Ovary (tissue), 9 donors: Measurements from ENCODE around the gene ASB10. TPM values are rescaled to one million over a fixed set of nuclear protein-coding genes. Genes with fewer than 3 reads are reported as not detected.

Experiments
- DNase-seq, 5 donors: peaks; one replicate each; pipeline ENCODE4 v3.0.0-alpha.2; 2019 to 2020
- H3K27ac ChIP-seq, 2 donors: fragments of 200-600 bp; one replicate each; pipeline versions ENCODE4 v1.5.1 to v1.8.0; 2019 to 2022
- H3K27me3 ChIP-seq: fragments of 200-600 bp; one replicate; pipeline ENCODE4 v1.8.0; 2022
- H3K36me3 ChIP-seq: fragments of 200-600 bp; sonication (generic); one replicate; pipeline ENCODE4 v1.5.1; 2019
- H3K4me1 ChIP-seq: one replicate; pipeline ENCODE4 v1.8.1; 2013; ENCODE audit warnings: mild to moderate bottlenecking, moderate library complexity; ENCODE audit not compliant: insufficient read depth
- H3K4me3 ChIP-seq: fragments of 200-600 bp; sonication (generic); one replicate; pipeline ENCODE4 v1.5.1; 2017
- H3K9me3 ChIP-seq, 2 donors: fragments of 200-600 bp in 1 of 2; sonication (generic) in 1 of 2; one replicate each; pipeline versions ENCODE4 v1.5.1 to v1.8.1; 2013 to 2019; ENCODE audit warnings: mild to moderate bottlenecking in 1 of 2, moderate library complexity in 1 of 2
- EP300 ChIP-seq: sonication (generic); formaldehyde crosslinking; IDR thresholded peaks from one replicate; pipeline ENCODE4 v1.6.1; 2017; ENCODE audit warnings: antibody characterized with exemption
- POLR2A ChIP-seq: fragments of 450-650 bp; IDR thresholded peaks from one replicate; pipeline ENCODE4 v1.6.1; 2017; ENCODE audit warnings: antibody characterized with exemption, mild to moderate bottlenecking, moderate library complexity
- WGBS, 3 donors: extraction: QIAGEN DNeasy Blood & Tissue Kit in 1 of 3; methylation state at CpG; one replicate each; pipeline versions ENCODE4 v1.1.5 to v1.1.7; 2013 to 2017; 5-methylcytosine and 5-hydroxymethylcytosine counted together
- intact Hi-C, 4 donors: fragments of 100-400 bp; cut with DNase I; formaldehyde crosslinking; loops; one replicate each; pipeline versions ENCODE4 v1.11.0 to v1.15.1; 2022 to 2023
- polyA plus RNA-seq, 2 donors: library from polyadenylated mRNA; stranded (reverse); fragments of 200-250 nt in 1 of 2; fragments of 350-450 nt in 1 of 2; fragmentation: Illumina TruSeq in 1 of 2; extraction: RNeasy Lipid Tissue Mini Kit (QIAGEN cat#74804) in 1 of 2; gene quantifications; one replicate each; pipeline ENCODE4 v1.2.3, GENCODE V29; 2013 to 2014
- total RNA-seq, 7 donors: library from RNA; depleted of rRNA in 2 of 7; stranded (reverse); fragments of >200 nt in 2 of 7; fragmentation: NEBNext Ultra II Directional in 3 of 7; extraction: Animal tissue kit (Norgen Biotek cat#: 25700) in 3 of 7; gene quantifications; one replicate each; pipeline versions ENCODE4 v1.1.0 to v1.2.4, GENCODE V29; 2016 to 2023
- TF ChIP-seq, protein P1 (sequence below), 3 donors: fragments of 450-650 bp in 2 of 3; fragments of 200-600 bp in 1 of 3; IDR thresholded peaks; one replicate each; pipeline versions ENCODE4 v1.5.1 to v1.8.0; 2016 to 2022; ENCODE audit warnings: antibody characterized with exemption in 3 of 3, mild to moderate bottlenecking in 1 of 3
- donor health status: DM: no; HTN: no; CAD: no; lungs with moderate emphysema.
- donor health status: DM: no; HTN: no; CAD: no.
- donor health status: Bipolar disorder and iron deficiency.
- donor health status: DM: yes; HTN: yes; CAD: no.
- donor health status: DM: no; HTN: no; CAD: no.
- donor health status: DM: yes; HTN: yes; CAD: no.

ASB10 gene
- total and polyA plus RNA-seq, 9 donors = not detected

DNA sequence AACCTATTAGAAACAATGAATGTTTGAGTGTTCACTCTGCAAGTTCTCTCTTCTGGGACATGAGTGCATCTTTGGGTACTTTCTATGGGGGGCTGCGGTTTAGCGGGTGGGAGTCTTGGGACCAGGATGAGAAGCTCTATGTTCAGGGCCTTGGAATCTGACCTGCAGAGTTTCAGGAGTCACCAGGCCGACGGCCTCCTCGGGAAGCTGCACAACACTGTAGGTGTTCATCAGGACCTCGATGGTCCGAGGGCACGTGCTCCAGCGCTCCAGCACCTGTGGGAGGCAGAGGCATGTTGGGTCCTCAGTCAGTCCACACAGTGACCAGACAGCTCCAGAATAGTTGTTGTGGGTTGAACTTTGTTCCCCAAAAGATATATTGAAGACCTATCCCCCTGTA lies 10.6 kb downstream of the ASB10 start:
- no peaks in the 10 kb centered on the region for H3K9me3 ChIP-seq
- H3K36me3 ChIP-seq = no peaks in the 10 kb centered on the region
- WGBS, 3 donors = 78 to 85% (median 80%) methylated on average over 9 of the region's 9 CpGs
- no peaks in the 10 kb centered on the region for H3K4me1 ChIP-seq
- intact Hi-C loops = loop anchor here in 1 of 4 donors (5.0 kb wide), 1 partner anchor 49 kb away; no protein-coding TSS in a partner anchor
- TF ChIP-seq EP300 = no peak
- TF ChIP-seq POLR2A = no peak
- TF ChIP-seq, protein P1, sequence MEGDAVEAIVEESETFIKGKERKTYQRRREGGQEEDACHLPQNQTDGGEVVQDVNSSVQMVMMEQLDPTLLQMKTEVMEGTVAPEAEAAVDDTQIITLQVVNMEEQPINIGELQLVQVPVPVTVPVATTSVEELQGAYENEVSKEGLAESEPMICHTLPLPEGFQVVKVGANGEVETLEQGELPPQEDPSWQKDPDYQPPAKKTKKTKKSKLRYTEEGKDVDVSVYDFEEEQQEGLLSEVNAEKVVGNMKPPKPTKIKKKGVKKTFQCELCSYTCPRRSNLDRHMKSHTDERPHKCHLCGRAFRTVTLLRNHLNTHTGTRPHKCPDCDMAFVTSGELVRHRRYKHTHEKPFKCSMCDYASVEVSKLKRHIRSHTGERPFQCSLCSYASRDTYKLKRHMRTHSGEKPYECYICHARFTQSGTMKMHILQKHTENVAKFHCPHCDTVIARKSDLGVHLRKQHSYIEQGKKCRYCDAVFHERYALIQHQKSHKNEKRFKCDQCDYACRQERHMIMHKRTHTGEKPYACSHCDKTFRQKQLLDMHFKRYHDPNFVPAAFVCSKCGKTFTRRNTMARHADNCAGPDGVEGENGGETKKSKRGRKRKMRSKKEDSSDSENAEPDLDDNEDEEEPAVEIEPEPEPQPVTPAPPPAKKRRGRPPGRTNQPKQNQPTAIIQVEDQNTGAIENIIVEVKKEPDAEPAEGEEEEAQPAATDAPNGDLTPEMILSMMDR (IDR thresholded peaks at IDR 0.05) = no peak
- no peak for DNase-seq
- no peak overlapping the region for H3K4me3 ChIP-seq
- no peak overlapping the region for H3K27ac ChIP-seq
- H3K27me3 ChIP-seq = no peaks in the 10 kb centered on the region

DNA sequence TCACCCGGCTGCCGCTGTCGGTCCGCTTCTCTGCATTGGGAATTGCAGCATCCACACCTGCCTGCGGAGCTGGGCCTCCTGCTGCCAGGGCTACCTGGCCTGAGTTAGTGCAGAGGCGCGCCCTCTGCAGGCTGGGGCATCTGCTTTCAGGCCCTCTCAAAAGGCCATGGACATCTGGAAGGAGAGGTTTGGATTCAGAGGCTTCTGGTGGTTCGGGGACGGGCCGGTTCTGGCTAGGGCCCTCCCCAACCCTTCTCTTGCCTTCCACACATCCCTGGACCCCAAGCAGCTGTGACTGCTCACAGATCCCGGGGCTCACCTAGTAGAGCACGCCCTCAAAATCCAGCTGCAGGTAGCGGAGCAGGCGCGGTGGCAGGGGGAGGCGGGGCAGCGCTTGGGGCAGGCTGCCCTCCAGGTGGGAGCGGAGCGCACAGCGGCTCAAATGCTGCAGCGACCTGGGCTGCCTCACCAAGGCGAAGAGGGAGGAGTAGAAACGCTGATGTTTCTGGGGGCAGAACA lies 11.2 kb downstream of the ASB10 start:
- Histone ChIP-seq H3K27ac (no peak overlapping the region), H3K4me1 (no peaks in the 10 kb centered on the region), H3K36me3 (no peaks in the 10 kb centered on the region), H3K27me3 (no peaks in the 10 kb centered on the region), H3K9me3 (no peaks in the 10 kb centered on the region), H3K4me3 (no peak overlapping the region)
- intact Hi-C loops = loop anchor here in 1 of 4 donors (5.0 kb wide), 1 partner anchor 49 kb away; no protein-coding TSS in a partner anchor
- no peak for TF ChIP-seq EP300
- DNase-seq = no peak
- 65 to 75% (median 74%) methylated on average over 23 of the region's 23 CpGs for WGBS, 3 donors

DNA sequence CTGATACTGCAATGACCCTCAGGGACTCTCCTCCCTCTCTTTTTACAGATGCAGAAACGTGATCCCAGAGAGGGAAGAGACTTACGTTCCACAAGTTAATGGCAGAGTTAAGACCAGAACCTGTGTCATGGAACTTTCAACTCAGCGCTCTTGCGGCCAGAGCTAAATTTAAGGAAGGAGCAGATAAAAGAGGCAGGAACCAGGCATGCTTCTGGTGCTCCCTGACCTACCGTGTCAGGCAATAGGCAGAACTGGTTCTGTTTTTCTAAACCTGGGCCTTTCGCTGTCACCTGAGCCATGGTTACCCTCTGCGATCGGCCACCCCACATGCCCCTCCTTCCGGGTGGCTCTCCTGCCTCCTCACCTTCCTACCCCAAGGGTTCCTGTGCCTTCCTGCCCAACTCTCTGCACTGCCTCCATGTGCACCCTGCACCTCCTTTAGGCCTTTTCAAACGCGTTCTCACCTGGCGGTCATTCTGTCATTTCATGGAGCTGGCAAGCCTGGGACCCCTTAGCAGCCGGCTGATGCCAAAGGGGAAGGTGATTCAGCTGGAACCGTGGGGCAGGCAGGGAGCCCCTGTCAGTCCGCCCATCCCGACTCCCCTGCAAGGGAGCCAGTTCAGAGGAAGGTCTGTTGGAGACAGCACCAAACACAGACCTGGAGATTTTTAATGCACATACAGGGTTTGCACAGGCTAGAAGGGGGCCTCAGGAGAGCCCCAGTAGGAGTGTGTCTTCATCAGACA lies 11.8 kb downstream of the ASB10 start:
- Histone ChIP-seq H3K4me3 (no peak overlapping the region), H3K27ac (no peak overlapping the region), H3K4me1 (no peaks in the 10 kb centered on the region), H3K27me3 (no peaks in the 10 kb centered on the region), H3K9me3 (no peaks in the 10 kb centered on the region), H3K36me3 (no peaks in the 10 kb centered on the region)
- 73 to 78% (median 76%) methylated on average over 16 of the region's 16 CpGs for WGBS, 3 donors
- intact Hi-C loops = loop anchor here in 1 of 4 donors (5.0 kb wide), 1 partner anchor 48 kb away; no protein-coding TSS in a partner anchor
- no peak for DNase-seq
- TF ChIP-seq, protein P1 (IDR thresholded peaks at IDR 0.05) = no peak
- TF ChIP-seq POLR2A (no peak), EP300 (no peak)

DNA sequence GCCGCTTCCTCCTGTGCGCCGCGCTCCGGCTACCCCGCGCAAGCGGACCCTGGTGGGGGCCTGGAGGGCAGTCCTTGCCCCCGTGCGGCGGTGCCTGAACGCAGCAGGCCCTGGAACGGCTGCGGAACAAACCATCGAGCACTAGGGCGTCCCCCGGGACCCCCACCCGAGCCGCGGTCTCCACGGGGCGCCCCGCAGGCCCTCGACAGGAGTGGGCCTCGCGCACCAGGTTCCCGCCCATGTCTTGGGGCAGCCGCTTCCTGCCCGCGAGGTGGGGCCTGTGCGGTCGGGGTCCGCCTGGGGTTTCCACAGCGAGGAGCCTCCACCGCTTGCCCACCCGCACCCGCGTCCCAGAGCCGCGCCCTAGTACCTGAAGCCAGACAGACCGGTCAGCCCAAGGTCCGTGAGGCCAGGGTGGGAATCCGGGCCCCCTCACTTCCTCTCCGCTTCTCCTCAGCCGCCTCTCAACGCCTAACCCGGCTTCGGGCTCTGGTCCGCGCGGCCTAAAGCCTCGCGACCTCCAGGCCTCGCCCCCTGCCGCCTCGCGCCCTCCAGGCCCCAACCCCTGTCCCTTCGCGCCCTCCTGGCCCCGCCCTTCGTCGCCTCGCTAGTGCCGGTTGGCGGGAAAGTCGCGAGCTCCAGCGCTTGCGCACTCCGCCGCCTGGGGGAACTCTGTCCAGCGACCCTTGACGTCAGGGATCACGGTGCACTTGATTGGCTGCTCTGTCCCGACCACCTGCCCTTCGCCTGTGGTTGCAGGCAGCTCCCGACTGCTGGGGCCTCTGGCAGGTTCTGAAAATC lies 12.6 kb downstream of the ASB10 start:
- H3K27ac ChIP-seq = no peak overlapping the region
- H3K36me3 ChIP-seq = no peaks in the 10 kb centered on the region
- DNase-seq = peak in 2 of 5 donors; percentile 45 to 55
- no peaks in the 10 kb centered on the region for H3K9me3 ChIP-seq
- H3K27me3 ChIP-seq = no peaks in the 10 kb centered on the region
- intact Hi-C loops = loop anchor here in 2 of 4 donors (5.0 kb wide), 1 partner anchor 47 kb away; no protein-coding TSS in a partner anchor
- H3K4me1 ChIP-seq = no peaks in the 10 kb centered on the region
- H3K4me3 ChIP-seq = no peak overlapping the region
- 53 to 57% (median 57%) methylated on average over 71 to 77 of the region's 77 CpGs for WGBS, 3 donors
- TF ChIP-seq, protein P1 (IDR thresholded peaks at IDR 0.05) = no peak
- TF ChIP-seq POLR2A (no peak), EP300 (no peak)
